ENCODE results near the gene SPATA1.

DNA sequence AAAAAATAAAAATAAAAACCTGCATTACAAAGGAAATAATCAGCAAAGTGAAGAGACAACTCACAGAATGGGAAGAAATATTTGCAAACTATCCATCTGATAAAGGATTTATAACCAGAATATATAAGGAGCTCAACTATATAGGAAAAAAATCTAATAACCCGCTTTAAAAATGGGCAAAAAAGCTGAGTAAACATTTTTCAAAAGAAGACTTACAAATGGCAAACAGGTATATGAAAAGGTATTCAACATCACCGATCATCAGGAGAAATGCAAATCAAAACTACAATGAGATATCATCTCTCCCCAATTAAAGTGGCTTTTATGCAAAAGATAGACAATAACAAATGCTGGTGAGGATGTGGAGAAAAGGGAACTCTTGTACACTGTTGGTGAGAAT is 4.0 kb downstream of the SPATA1 start:
- TF ChIP-seq ZNF274 (IDR thresholded peaks at IDR 0.05; ENCODE audit: low read depth, low read length) (no peak), SUZ12 (IDR thresholded peaks at IDR 0.05; ENCODE audit: extremely low read depth, insufficient read depth, insufficient read length) (no peak)
